ENCODE data around the gene LGR5. TPM values are rescaled to one million over a fixed set of nuclear protein-coding genes. Genes with fewer than 3 reads are reported as not detected.

Gene LGR5
- not detected in 2 replicates for total RNA-seq

GRCh38 chr12:71439613-71440344, at the start of gene LGR5:
TSS of gene LGR5 (plus strand) at chr12:71439798. CDS start at chr12:71440081, 283 bp downstream.

Other genes with a start within 250 kb of the LGR5 start
- gene ZFC3H1, start 224.1 kb downstream of the LGR5 start, total RNA-seq, result 9.9 and 14.1 TPM in 2 replicates
- gene THAP2, start 224.5 kb downstream of the LGR5 start, total RNA-seq, result 3.4 and 4.0 TPM in 2 replicates
- gene TMEM19, start 246.3 kb downstream of the LGR5 start, total RNA-seq, result 22.2 and 26.4 TPM in 2 replicates

Data from tracheal epithelial cell (primary cell).